Liver (tissue), 9 donors: ENCODE measurements around the gene MYOG. TPM values are rescaled to one million over a fixed set of nuclear protein-coding genes. Genes with fewer than 3 reads are reported as not detected.

Experiments
- DNase-seq: peaks from one replicate; pipeline ENCODE4 v3.0.0-alpha.2; 2017; ENCODE audit warnings: low spot score
- H3K27ac ChIP-seq, 2 donors: one replicate each; pipeline ENCODE4 v1.7.0; 2013; ENCODE audit warnings: inconsistent platforms in 2 of 2, low read length in 2 of 2, control low read depth in 1 of 2, low read depth in 1 of 2, mild to moderate bottlenecking in 1 of 2
- H3K27me3 ChIP-seq, 4 donors: one replicate each; pipeline versions ENCODE4 v1.6.1 to v1.7.0; 2013; ENCODE audit warnings: low read length in 3 of 4, inconsistent platforms in 1 of 4, mild to moderate bottlenecking in 1 of 4, moderate library complexity in 1 of 4; ENCODE audit not compliant: control insufficient read depth in 4 of 4, insufficient read depth in 4 of 4
- H3K36me3 ChIP-seq, 4 donors: one replicate each; pipeline versions ENCODE4 v1.6.1 to v1.7.0; 2013; ENCODE audit warnings: low read length in 3 of 4, mild to moderate bottlenecking in 3 of 4, low read depth in 1 of 4, moderate library complexity in 1 of 4; ENCODE audit not compliant: control insufficient read depth in 4 of 4, insufficient read depth in 3 of 4
- H3K4me1 ChIP-seq, 4 donors: one replicate each; pipeline versions ENCODE4 v1.6.1 to v1.7.0; 2013; ENCODE audit warnings: low read length in 3 of 4, mild to moderate bottlenecking in 3 of 4, moderate library complexity in 1 of 4; ENCODE audit not compliant: control insufficient read depth in 4 of 4, insufficient read depth in 4 of 4
- H3K4me3 ChIP-seq, 3 donors: one replicate each; pipeline versions ENCODE4 v1.6.1 to v1.7.0; 2013; ENCODE audit warnings: low read length in 3 of 3, control low read depth in 1 of 3, low read depth in 1 of 3, mild to moderate bottlenecking in 1 of 3
- H3K9ac ChIP-seq, 2 donors: one replicate each; pipeline ENCODE4 v1.7.0; 2013; ENCODE audit warnings: low read length in 2 of 2, mild to moderate bottlenecking in 2 of 2, moderate library complexity in 2 of 2, control low read depth in 1 of 2, low read depth in 1 of 2
- H3K9me3 ChIP-seq, 4 donors: one replicate each; pipeline versions ENCODE4 v1.6.1 to v1.7.0; 2013; ENCODE audit warnings: low read length in 3 of 4; ENCODE audit not compliant: control insufficient read depth in 4 of 4
- EGR1 ChIP-seq, 2 donors: IDR thresholded peaks; 2 replicates each; pipeline ENCODE4 v1.6.1; 2016 to 2018; ENCODE audit warnings: antibody characterized with exemption in 2 of 2, low read depth in 2 of 2
- FOXA1 ChIP-seq: IDR thresholded peaks from 2 replicates; pipeline ENCODE4 v1.6.1; 2016; ENCODE audit warnings: antibody characterized with exemption
- FOXA2 ChIP-seq: IDR thresholded peaks from 2 replicates; pipeline ENCODE4 v1.6.1; 2016; ENCODE audit warnings: antibody characterized with exemption
- GABPA ChIP-seq, 2 donors: IDR thresholded peaks in 1 of 2; conservative IDR thresholded peaks in 1 of 2; 2 replicates each; pipeline ENCODE4 v1.6.1; 2016; ENCODE audit warnings: antibody characterized with exemption in 2 of 2, mild to moderate bottlenecking in 1 of 2, moderate library complexity in 1 of 2
- HNF4A ChIP-seq, 2 donors: conservative IDR thresholded peaks; 2 replicates each; pipeline ENCODE4 v1.6.1; 2016; ENCODE audit warnings: antibody characterized with exemption in 2 of 2, mild to moderate bottlenecking in 2 of 2
- HNF4G ChIP-seq: IDR thresholded peaks from 2 replicates; pipeline ENCODE4 v1.6.1; 2016; ENCODE audit warnings: antibody characterized with exemption
- JUND ChIP-seq, 2 donors: IDR thresholded peaks; 2 replicates each; pipeline ENCODE4 v1.6.1; 2016; ENCODE audit warnings: antibody characterized with exemption in 2 of 2
- RXRA ChIP-seq, 2 donors: IDR thresholded peaks; 2 replicates each; pipeline ENCODE4 v1.6.1; 2017 to 2018; ENCODE audit warnings: antibody characterized with exemption in 2 of 2, mild to moderate bottlenecking in 1 of 2
- SP1 ChIP-seq: IDR thresholded peaks from 2 replicates; pipeline ENCODE4 v1.6.1; 2018; ENCODE audit warnings: antibody characterized with exemption, mild to moderate bottlenecking
- YY1 ChIP-seq: IDR thresholded peaks from 2 replicates; pipeline ENCODE4 v1.6.1; 2016; ENCODE audit warnings: antibody characterized with exemption, mild to moderate bottlenecking
- WGBS: extraction: QIAGEN DNeasy Blood & Tissue Kit; methylation state at CpG from one replicate; pipeline ENCODE4 v1.1.7; 2013; 5-methylcytosine and 5-hydroxymethylcytosine counted together
- polyA plus RNA-seq, 2 donors: library from polyadenylated mRNA; stranded (reverse) in 1 of 2; unstranded in 1 of 2; fragments of 200-250 nt in 1 of 2; fragments of >200 nt in 1 of 2; fragmentation: Nextera tagmentation in 1 of 2; extraction: Ambion mirVana in 1 of 2; gene quantifications; one replicate each; pipeline versions ENCODE4 v1.2.1 to v1.2.3, GENCODE V29; 2013 to 2015
- total RNA-seq, 2 donors: library from RNA; depleted of rRNA; stranded (reverse); fragments of >200 nt; gene quantifications; one replicate each; pipeline ENCODE4 v1.2.3, GENCODE V29; 2014
- TF ChIP-seq, protein P1 (sequence below): IDR thresholded peaks from 2 replicates; pipeline ENCODE4 v1.6.1; 2016; ENCODE audit warnings: antibody characterized with exemption, mild to moderate bottlenecking
- TF ChIP-seq, protein P2 (sequence below): IDR thresholded peaks from 2 replicates; pipeline ENCODE4 v1.6.1; 2016; ENCODE audit warnings: antibody characterized with exemption
- TF ChIP-seq, protein P3 (sequence below): fragments of 150-350 bp; IDR thresholded peaks from 2 replicates; pipeline ENCODE4 v1.5.1; 2017; ENCODE audit warnings: improper control_type of control experiment, low read depth, low read length; ENCODE audit not compliant: missing input control
- TF ChIP-seq, protein P4 (sequence below): IDR thresholded peaks from 2 replicates; pipeline ENCODE4 v1.6.1; 2016; ENCODE audit warnings: antibody characterized with exemption
- TF ChIP-seq, protein P5 (sequence below): IDR thresholded peaks from 2 replicates; pipeline ENCODE4 v1.6.1; 2016; ENCODE audit warnings: antibody characterized with exemption
- donor health status: healthy.
- donor health status: healthy.
- donor health status: healthy.
- donor health status: healthy.
- donor health status: healthy.

The MYOG gene
- total and polyA plus RNA-seq, 4 donors: not detected

DNA sequence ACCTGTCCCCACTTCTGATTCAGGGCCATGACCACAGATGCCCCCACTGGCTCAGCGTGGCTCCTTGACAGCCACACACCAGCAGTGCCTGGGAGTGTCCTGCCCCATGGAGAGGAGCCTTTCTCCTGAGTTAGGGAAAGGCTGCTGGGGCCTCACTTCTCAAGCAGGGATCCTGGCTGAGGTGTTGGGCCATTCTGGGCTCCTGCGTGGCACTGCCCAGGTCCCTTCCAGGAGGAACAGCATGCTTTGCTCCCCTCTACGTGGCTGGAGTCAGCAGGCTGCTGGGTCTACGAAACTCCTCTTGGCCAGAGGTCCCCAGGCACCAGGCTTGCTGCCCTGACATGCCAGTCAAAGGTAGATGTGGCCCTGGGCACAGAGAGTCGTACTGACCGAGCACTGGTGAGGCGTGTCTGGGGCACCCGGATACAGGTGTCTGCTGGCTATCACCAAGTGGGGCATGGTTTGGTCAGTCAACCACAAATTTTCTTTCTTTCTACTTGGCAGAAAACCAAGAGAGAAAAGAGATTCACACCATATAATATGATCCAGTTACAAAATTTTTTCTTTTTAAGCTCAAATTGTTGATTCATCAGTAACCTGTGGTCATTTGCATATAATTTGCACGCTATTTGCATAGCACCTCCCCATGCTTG lies 45.9 kb upstream of the MYOG start:
- 91% methylated on average over 9 of the region's 9 CpGs for WGBS
- no peak for DNase-seq
- H3K36me3 ChIP-seq: no peaks in the 10 kb centered on the region
- no peak overlapping the region for H3K4me3 ChIP-seq
- H3K27me3 ChIP-seq: no peaks in the 10 kb centered on the region
- TF ChIP-seq, protein P1, sequence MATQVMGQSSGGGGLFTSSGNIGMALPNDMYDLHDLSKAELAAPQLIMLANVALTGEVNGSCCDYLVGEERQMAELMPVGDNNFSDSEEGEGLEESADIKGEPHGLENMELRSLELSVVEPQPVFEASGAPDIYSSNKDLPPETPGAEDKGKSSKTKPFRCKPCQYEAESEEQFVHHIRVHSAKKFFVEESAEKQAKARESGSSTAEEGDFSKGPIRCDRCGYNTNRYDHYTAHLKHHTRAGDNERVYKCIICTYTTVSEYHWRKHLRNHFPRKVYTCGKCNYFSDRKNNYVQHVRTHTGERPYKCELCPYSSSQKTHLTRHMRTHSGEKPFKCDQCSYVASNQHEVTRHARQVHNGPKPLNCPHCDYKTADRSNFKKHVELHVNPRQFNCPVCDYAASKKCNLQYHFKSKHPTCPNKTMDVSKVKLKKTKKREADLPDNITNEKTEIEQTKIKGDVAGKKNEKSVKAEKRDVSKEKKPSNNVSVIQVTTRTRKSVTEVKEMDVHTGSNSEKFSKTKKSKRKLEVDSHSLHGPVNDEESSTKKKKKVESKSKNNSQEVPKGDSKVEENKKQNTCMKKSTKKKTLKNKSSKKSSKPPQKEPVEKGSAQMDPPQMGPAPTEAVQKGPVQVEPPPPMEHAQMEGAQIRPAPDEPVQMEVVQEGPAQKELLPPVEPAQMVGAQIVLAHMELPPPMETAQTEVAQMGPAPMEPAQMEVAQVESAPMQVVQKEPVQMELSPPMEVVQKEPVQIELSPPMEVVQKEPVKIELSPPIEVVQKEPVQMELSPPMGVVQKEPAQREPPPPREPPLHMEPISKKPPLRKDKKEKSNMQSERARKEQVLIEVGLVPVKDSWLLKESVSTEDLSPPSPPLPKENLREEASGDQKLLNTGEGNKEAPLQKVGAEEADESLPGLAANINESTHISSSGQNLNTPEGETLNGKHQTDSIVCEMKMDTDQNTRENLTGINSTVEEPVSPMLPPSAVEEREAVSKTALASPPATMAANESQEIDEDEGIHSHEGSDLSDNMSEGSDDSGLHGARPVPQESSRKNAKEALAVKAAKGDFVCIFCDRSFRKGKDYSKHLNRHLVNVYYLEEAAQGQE: no peak
- TF ChIP-seq RXRA (IDR thresholded peaks at IDR 0.05): no peak
- no peak for TF ChIP-seq GABPA (IDR thresholded peaks at IDR 0.05 in 1 of 2, conservative IDR thresholded peaks at IDR 0.05 in 1 of 2)
- no peak for TF ChIP-seq FOXA2
- TF ChIP-seq FOXA1: no peak
- TF ChIP-seq, protein P2, sequence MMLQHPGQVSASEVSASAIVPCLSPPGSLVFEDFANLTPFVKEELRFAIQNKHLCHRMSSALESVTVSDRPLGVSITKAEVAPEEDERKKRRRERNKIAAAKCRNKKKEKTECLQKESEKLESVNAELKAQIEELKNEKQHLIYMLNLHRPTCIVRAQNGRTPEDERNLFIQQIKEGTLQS: no peak
- TF ChIP-seq HNF4A (conservative IDR thresholded peaks at IDR 0.05): no peak
- H3K27ac ChIP-seq: no peak overlapping the region
- peaks cover 5 to 20% (median 9%) of the 10 kb centered on the region in 4 donors for H3K4me1 ChIP-seq
- no peaks in the 10 kb centered on the region for H3K9me3 ChIP-seq
- H3K9ac ChIP-seq: no peak overlapping the region

DNA sequence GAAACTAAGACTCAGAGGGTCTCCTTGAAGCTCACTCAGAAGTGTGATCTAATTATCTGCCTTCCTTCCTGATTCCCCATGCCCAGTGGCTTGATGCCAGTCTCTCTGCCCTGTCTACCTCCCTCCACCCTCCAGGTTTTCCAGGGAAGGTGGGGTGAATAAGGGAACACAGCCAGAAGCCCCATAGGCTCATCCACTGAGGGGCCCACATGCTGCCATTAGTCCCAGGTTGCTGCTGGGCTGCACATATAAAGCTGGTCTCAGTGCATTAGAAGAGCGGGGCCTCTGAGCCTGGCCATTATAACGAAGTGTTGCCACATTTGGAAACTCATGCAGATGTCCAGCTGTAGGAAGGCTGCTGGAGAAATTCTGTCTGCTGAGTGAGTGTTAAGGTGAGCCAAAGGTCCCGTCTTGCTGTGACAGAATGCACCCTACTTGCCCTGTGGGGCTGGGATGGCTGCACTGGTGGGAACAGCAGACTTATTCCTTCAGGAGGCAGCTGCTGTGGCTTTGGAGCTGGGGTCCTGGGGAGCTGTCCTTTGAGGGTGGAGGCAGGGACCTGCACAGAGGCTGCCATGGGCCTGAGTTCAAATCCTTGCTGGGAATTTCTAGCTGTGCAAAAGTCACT lies 44.7 kb upstream of the MYOG start:
- H3K9ac ChIP-seq: no peak overlapping the region
- no peak for DNase-seq
- no peaks in the 10 kb centered on the region for H3K27me3 ChIP-seq
- H3K4me1 ChIP-seq: peaks cover 5 to 28% (median 9%) of the 10 kb centered on the region in 4 donors
- H3K27ac ChIP-seq: no peak overlapping the region
- TF ChIP-seq, protein P2: no peak
- TF ChIP-seq YY1 (no peak), SP1 (no peak), JUND (IDR thresholded peaks at IDR 0.05) (no peak), HNF4G (no peak), EGR1 (IDR thresholded peaks at IDR 0.05; ENCODE audit: low read depth in 2 of 2) (no peak), FOXA2 (no peak), FOXA1 (no peak), RXRA (IDR thresholded peaks at IDR 0.05) (no peak), HNF4A (conservative IDR thresholded peaks at IDR 0.05) (no peak)
- TF ChIP-seq, protein P3, sequence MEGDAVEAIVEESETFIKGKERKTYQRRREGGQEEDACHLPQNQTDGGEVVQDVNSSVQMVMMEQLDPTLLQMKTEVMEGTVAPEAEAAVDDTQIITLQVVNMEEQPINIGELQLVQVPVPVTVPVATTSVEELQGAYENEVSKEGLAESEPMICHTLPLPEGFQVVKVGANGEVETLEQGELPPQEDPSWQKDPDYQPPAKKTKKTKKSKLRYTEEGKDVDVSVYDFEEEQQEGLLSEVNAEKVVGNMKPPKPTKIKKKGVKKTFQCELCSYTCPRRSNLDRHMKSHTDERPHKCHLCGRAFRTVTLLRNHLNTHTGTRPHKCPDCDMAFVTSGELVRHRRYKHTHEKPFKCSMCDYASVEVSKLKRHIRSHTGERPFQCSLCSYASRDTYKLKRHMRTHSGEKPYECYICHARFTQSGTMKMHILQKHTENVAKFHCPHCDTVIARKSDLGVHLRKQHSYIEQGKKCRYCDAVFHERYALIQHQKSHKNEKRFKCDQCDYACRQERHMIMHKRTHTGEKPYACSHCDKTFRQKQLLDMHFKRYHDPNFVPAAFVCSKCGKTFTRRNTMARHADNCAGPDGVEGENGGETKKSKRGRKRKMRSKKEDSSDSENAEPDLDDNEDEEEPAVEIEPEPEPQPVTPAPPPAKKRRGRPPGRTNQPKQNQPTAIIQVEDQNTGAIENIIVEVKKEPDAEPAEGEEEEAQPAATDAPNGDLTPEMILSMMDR: no peak
- TF ChIP-seq, protein P1: no peak
- TF ChIP-seq, protein P4, sequence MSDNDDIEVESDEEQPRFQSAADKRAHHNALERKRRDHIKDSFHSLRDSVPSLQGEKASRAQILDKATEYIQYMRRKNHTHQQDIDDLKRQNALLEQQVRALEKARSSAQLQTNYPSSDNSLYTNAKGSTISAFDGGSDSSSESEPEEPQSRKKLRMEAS: no peak
- TF ChIP-seq, protein P5, sequence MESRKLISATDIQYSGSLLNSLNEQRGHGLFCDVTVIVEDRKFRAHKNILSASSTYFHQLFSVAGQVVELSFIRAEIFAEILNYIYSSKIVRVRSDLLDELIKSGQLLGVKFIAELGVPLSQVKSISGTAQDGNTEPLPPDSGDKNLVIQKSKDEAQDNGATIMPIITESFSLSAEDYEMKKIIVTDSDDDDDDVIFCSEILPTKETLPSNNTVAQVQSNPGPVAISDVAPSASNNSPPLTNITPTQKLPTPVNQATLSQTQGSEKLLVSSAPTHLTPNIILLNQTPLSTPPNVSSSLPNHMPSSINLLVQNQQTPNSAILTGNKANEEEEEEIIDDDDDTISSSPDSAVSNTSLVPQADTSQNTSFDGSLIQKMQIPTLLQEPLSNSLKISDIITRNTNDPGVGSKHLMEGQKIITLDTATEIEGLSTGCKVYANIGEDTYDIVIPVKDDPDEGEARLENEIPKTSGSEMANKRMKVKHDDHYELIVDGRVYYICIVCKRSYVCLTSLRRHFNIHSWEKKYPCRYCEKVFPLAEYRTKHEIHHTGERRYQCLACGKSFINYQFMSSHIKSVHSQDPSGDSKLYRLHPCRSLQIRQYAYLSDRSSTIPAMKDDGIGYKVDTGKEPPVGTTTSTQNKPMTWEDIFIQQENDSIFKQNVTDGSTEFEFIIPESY: no peak
- no peaks in the 10 kb centered on the region for H3K9me3 ChIP-seq
- H3K36me3 ChIP-seq: no peaks in the 10 kb centered on the region
- 90% methylated on average over 3 of the region's 3 CpGs for WGBS
- H3K4me3 ChIP-seq: no peak overlapping the region
